Urinary bladder (tissue), 4 donors: ENCODE data around the gene FKBP15. TPM values are rescaled to one million over a fixed set of nuclear protein-coding genes. Genes with fewer than 3 reads are reported as not detected.
"Not testable (repeated sequence)": the region's sequence is repeated elsewhere in the genome, so short reads cannot be mapped to it uniquely, and the experiment has no call there.

Experiments used
- DNase-seq: peaks from one replicate; pipeline ENCODE4 v3.0.0-alpha.2; 2015; ENCODE audit errors: extremely low spot score
- H3K27ac ChIP-seq: one replicate; pipeline ENCODE4 v1.5.1; 2013; ENCODE audit warnings: low read depth, mild to moderate bottlenecking, moderate library complexity
- H3K36me3 ChIP-seq: one replicate; pipeline ENCODE4 v1.6.1; 2013; ENCODE audit warnings: mild to moderate bottlenecking, moderate library complexity; ENCODE audit not compliant: insufficient read depth
- H3K4me1 ChIP-seq: one replicate; pipeline ENCODE4 v1.6.1; 2013; ENCODE audit warnings: mild to moderate bottlenecking, moderate library complexity; ENCODE audit not compliant: insufficient read depth
- H3K4me3 ChIP-seq: one replicate; pipeline ENCODE4 v1.5.1; 2013; ENCODE audit warnings: low read depth, low read length
- WGBS: extraction: QIAGEN DNeasy Blood & Tissue Kit; methylation state at CpG from one replicate; pipeline ENCODE4 v1.1.7; 2013; 5-methylcytosine and 5-hydroxymethylcytosine counted together
- polyA plus RNA-seq: library from polyadenylated mRNA; stranded (reverse); fragments of 200-250 nt; gene quantifications from one replicate; pipeline ENCODE4 v1.2.3, GENCODE V29; 2013
- total RNA-seq: library from RNA; depleted of rRNA; stranded (reverse); fragments of >200 nt; gene quantifications from one replicate; pipeline ENCODE4 v1.2.3, GENCODE V29; 2014
- donor health status: healthy with polysubstance abuse.
- donor health status: healthy.

FKBP15 gene, protein sequence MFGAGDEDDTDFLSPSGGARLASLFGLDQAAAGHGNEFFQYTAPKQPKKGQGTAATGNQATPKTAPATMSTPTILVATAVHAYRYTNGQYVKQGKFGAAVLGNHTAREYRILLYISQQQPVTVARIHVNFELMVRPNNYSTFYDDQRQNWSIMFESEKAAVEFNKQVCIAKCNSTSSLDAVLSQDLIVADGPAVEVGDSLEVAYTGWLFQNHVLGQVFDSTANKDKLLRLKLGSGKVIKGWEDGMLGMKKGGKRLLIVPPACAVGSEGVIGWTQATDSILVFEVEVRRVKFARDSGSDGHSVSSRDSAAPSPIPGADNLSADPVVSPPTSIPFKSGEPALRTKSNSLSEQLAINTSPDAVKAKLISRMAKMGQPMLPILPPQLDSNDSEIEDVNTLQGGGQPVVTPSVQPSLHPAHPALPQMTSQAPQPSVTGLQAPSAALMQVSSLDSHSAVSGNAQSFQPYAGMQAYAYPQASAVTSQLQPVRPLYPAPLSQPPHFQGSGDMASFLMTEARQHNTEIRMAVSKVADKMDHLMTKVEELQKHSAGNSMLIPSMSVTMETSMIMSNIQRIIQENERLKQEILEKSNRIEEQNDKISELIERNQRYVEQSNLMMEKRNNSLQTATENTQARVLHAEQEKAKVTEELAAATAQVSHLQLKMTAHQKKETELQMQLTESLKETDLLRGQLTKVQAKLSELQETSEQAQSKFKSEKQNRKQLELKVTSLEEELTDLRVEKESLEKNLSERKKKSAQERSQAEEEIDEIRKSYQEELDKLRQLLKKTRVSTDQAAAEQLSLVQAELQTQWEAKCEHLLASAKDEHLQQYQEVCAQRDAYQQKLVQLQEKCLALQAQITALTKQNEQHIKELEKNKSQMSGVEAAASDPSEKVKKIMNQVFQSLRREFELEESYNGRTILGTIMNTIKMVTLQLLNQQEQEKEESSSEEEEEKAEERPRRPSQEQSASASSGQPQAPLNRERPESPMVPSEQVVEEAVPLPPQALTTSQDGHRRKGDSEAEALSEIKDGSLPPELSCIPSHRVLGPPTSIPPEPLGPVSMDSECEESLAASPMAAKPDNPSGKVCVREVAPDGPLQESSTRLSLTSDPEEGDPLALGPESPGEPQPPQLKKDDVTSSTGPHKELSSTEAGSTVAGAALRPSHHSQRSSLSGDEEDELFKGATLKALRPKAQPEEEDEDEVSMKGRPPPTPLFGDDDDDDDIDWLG
- total RNA-seq (33.6 TPM), polyA plus RNA-seq (18.2 TPM)

GRCh38 chr9:113221003-113221799, at the start of gene FKBP15, which contains the start of gene SLC31A1:
Gene FKBP15, minus strand, starts transcription at chr9:113221277. Its CDS starts 34 bp downstream, at chr9:113221243.
Gene SLC31A1, plus strand, starts transcription at chr9:113221544. Its CDS starts 34,605 bp downstream, at chr9:113256149.
- WGBS = under 1% methylated on average over 65 of the region's 65 CpGs
- DNase-seq = peak; percentile 95
- H3K36me3 ChIP-seq = no peaks in the 10 kb centered on the region
- no peaks in the 10 kb centered on the region for H3K4me1 ChIP-seq
- peak within 1 kb of the TSS; percentile 64 for H3K4me3 ChIP-seq
- H3K27ac ChIP-seq = peak within 1 kb of the TSS; percentile 80

DNA sequence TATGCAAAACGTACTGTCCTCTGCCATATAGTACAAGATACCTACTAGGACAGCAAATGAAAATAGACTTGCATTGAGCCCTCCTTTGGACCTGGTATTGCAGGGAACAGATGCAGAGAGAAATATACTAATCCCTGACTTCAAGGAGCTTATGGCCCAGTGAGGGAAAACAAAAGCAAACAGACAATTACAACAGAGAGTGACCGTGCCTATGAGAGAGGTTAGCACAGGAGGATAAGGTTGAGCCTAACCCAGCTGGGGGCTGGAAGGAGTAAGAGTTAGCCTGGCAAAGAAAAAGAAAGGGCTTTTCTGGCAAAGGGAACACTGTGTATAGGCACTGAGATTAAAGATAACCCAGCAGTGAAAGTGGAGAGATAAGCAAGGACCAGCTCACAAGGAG, 48.8 kb upstream of the FKBP15 start:
- Histone ChIP-seq H3K36me3 (peaks cover 11% of the 10 kb centered on the region), H3K4me1 (no peaks in the 10 kb centered on the region), H3K4me3 (no peak overlapping the region), H3K27ac (no peak overlapping the region)
- no peak for DNase-seq
- 86% methylated on average over 2 of the region's 2 CpGs for WGBS

DNA sequence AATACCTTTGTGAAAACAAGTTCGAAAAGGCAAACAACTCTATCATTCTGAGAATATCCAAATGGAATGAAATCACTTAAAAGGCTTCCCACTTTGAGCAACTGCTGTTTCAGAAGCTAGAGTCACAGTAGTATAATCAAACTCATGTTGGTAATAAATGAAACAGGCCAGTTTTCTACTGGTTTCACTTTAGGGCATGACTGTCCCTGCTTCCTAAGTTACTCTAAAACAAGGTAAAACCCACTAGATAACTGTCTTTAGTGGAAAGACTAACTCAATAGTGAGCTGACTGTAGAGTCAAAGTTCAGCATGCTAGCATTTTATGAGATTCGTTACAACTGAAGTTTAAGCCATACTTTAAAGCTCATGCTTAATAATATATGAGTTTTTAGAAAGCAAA, 48.3 kb upstream of the FKBP15 start:
- DNase-seq = no peak
- Histone ChIP-seq H3K4me3 (no peak overlapping the region), H3K27ac (no peak overlapping the region), H3K36me3 (peaks cover 11% of the 10 kb centered on the region), H3K4me1 (no peaks in the 10 kb centered on the region)
- WGBS = 93% methylated on average over 2 of the region's 2 CpGs

- Histone ChIP-seq H3K4me1 (no peaks in the 10 kb centered on the region), H3K36me3 (peaks cover 11% of the 10 kb centered on the region), H3K27ac (no peak overlapping the region), H3K4me3 (no peak overlapping the region)
- DNase-seq = no peak
- 91% methylated on average over 4 of the region's 4 CpGs for WGBS
These were observed 47.0 kb upstream of the FKBP15 start for GRCh38 chr9:113267911-113268566.

- Histone ChIP-seq H3K36me3 (peaks cover 7% of the 10 kb centered on the region), H3K27ac (no peak overlapping the region), H3K4me1 (no peaks in the 10 kb centered on the region), H3K4me3 (no peak overlapping the region)
- 84% methylated on average over 3 of the region's 3 CpGs for WGBS
- DNase-seq = no peak
These were observed 45.1 kb upstream of the FKBP15 start for GRCh38 chr9:113266174-113266573.

- DNase-seq = no peak
- H3K4me1 ChIP-seq = no peaks in the 10 kb centered on the region
- H3K27ac ChIP-seq = no peak overlapping the region
- peaks cover 4% of the 10 kb centered on the region for H3K36me3 ChIP-seq
- 89% methylated on average over 1 of the region's 1 CpG for WGBS
- H3K4me3 ChIP-seq = no peak overlapping the region
These were observed 41.0 kb upstream of the FKBP15 start for GRCh38 chr9:113261917-113262671.

- Histone ChIP-seq H3K4me3 (no peak overlapping the region), H3K4me1 (no peaks in the 10 kb centered on the region), H3K27ac (no peak overlapping the region), H3K36me3 (peaks cover 2% of the 10 kb centered on the region)
- no peak for DNase-seq
- 59% methylated on average over 1 of the region's 1 CpG for WGBS
These were observed 37.2 kb upstream of the FKBP15 start for GRCh38 chr9:113258282-113258681.

- no peak for DNase-seq
- Histone ChIP-seq H3K36me3 (peaks cover 2% of the 10 kb centered on the region), H3K27ac (no peak overlapping the region), H3K4me1 (no peaks in the 10 kb centered on the region), H3K4me3 (no peak overlapping the region)
- WGBS = 97% methylated on average over 3 of the region's 3 CpGs
These were observed 36.8 kb upstream of the FKBP15 start for GRCh38 chr9:113257863-113258262.

- Histone ChIP-seq H3K4me1 (no peaks in the 10 kb centered on the region), H3K27ac (no peak overlapping the region), H3K36me3 (no peaks in the 10 kb centered on the region), H3K4me3 (no peak overlapping the region)
- 90% methylated on average over 6 of the region's 6 CpGs for WGBS
- DNase-seq = no peak
These were observed 34.4 kb upstream of the FKBP15 start for GRCh38 chr9:113255438-113255837.

DNA sequence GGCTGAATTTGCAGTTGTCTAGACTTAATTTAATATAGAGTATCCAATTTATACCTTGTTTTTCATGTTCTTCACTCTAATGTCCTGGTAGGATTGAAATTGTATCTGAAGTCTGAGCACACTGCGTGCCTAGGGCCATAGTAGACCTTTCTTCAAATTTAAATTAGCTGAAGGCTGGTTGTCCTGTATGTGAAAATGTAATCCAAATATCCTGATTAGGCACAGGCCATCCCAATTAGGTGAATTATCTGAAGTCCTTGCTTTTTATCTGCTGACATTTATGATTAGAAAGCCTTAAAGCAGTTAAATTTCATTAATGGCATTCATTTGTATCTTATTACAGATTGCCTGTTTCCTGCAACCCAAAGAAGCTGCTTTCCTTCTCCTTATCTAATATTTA, 33.9 kb upstream of the FKBP15 start:
- Histone ChIP-seq H3K36me3 (no peaks in the 10 kb centered on the region), H3K4me3 (no peak overlapping the region), H3K27ac (no peak overlapping the region), H3K4me1 (no peaks in the 10 kb centered on the region)
- DNase-seq = no peak
- 94% methylated on average over 1 of the region's 1 CpG for WGBS

DNA sequence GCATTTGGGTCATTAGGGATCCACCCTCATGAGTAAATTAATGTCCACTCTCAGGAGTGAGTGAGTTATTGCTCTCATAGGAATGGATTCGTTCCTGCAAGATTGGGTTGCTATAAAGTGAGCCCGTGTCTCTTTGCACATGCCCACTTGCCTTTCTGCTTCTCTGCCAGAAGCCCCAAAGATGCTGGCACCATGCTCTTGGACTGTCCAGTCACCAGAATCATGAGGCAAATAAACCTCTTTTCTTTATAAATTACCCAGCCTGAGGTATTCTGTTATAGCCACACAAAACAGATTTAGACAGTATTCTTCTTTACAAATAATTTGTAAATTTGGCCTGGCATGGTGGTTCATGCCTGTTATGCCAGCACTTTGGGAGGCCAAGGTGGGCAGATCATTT, 29.7 kb upstream of the FKBP15 start:
- Histone ChIP-seq H3K27ac (no peak overlapping the region), H3K4me1 (no peaks in the 10 kb centered on the region), H3K36me3 (no peaks in the 10 kb centered on the region), H3K4me3 (no peak overlapping the region)
- 97% methylated on average over 2 of the region's 2 CpGs for WGBS
- no peak for DNase-seq

GRCh38 chr9:113249661-113250060, 28.6 kb upstream of the FKBP15 start:
- DNase-seq, H3K27ac ChIP-seq, H3K4me1 ChIP-seq, H3K36me3 ChIP-seq, H3K4me3 ChIP-seq: not testable (repeated sequence)
- 97% methylated on average over 2 of the region's 2 CpGs for WGBS
